ENCODE results near the gene DIPK1B.

DIPK1B gene

DNA sequence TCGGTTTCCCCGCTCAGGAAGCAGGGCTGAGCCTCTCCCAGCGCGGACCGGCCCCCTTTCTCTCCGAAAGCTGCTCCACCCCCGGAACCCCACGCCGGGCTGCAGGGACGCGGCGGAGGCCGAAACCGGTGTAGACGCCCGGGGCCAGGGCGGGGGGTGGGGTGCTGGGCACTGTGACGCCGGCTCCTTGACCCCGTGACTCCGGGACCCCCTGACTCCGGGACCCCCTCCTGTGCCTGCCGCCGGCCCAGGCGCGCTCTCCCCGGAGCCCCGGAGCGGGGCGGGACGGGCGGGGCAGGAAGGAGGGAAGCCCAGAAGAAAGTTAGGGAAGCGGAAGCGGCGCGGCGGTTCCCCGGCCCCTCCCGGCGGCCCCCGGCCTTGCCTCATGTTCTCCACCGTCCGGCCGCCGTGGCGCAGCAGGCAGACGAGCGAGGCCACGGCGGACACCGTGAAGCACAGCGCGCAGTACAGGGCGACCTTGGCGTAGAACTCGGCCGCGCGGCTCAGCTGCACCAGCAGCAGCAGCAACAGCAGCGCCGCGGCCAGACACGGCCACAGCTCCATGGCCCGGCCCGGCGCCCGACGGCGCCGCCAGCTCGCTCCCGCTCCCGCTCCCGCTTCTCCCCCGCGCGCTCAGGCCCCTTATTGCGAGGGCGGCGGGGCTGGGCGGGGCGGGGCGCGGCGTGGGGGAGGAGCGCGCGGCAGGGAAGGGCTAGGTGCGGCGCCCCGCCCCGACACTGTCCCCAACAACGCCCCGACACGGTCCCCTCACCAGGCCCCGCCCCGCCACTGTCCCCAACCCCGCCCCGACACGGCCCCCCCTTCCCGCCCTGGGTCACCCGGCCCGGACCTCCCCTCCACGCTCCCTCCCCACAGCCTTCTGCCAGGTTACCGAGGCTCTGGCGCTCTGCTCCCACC, 25.3 kb upstream of the DIPK1B start, which contains the start of gene AGPAT2:
AGPAT2 (minus strand) TSS at position 664 of the 918 bp plus-strand sequence; CDS start at position 564, 100 bp downstream.
- DNase-seq (ENCODE audit: low spot score): no peak

DNA sequence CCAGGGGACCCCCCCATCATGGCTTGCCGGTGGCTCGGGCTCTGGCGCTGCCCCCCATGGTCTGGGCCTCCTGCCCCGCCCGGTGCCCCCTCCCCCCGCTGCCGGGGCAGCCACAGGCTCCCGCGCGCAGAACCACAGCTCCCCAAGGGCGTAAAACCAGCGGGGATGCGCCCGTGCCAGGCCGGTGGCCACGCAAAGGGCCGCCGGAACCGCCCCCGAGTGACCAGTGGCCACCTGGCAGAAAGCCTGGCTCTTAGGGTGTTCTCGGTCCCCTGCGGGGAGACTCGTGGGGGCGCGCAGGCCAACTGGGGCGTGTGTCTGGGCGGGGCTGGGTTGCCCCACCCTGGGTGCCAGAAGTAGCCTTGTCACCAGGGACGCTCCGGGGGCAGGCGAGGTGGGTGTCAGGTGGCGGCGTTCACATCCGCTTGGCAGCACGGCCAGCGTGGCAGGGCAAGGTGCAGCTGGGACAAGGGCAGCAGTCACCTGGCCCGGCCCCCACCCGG, 24.6 kb upstream of the DIPK1B start:
- DNase-seq (ENCODE audit: low spot score): no peak

DNA sequence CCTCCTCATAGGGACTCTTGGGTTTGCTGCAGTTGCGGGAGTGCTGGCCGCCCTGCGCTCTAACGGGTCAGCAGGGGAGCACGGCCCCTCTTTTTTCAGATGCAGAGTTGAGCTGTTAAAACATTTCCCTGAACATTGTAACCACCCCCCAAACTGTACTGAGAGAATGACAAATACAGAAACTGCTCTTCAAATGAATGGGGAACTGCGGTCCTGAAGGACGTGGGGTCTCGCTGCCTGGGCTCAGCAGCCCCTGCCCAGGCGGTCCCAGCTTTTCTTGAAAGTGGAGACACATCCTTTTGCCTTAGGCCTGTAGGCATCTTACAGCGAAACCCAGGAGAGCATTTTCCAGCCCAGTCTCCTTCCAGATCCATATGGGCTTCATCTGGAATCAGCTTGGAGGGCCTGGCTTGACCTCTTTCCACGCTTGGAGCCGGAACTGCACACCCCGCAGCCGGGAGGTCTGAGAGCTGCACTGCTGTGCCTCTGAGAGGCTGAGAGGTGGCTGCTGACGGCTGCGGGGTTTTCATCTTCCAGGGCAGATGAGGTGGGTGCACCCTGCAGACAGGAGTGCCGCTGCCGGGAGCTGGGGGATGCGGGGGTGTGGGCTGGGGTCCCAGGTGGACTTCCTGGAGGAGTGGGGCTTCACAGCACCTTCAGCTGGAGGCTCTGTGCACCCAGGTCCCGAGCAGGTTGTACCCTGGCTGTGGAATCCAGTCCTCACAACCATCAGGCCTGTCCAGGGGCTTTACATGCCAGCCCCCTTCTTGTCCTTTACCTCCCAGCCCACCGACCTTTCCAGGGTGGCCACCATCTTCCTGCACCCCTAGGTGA, 23.9 kb upstream of the DIPK1B start:
- no peak for DNase-seq (ENCODE audit: low spot score)

DNA sequence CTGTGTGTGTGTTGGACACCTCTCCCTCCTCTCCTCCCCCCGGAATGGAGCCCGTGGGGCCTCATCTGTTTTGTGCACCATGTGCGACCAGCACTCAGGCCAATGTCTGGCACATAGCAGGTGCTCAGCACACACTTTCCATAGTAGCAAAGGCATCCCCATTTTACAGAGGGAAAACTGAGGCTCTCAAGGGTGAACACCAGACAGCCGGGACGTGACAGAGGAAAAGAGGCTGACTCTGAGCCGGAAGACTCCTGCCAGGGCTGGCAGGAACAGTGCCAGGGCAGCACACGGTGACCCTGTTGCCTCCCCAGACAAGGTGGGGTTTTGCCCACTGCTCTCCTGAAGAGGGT, 23.3 kb upstream of the DIPK1B start:
- DNase-seq (ENCODE audit: low spot score): no peak

DNA sequence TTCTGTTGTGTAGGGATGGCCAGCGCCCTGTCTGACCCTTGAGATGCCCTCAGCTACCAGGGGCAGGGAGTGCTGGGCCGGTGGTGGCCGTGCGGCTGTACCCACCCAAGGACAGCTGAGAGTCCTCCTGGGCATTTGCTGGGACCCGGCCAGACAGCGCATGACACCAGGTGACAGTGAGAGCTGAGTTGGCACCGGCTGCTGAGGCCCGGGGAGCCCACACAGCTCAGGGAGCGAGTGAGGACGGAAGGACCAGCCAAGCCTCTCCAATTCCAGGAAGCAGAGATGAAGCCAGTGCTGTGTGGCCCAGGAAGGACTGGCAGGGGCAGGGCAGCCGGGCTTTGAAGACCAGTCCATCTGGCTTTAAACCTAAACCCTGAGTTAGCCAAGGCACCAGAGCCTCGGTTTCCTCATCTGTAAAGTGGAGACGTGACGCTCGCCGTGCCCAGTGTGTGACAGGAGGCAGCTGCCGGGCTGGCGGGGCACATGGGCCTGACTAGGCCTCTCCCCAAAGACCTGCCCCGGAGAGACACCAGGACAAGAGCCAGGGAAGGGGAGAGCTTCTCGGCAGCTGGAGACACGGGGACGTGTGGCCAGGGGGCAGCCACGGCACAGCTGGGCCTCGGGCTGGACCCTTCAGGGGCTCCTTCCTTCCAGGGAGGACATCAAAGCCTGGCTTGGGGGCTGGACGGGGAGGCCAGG, 22.1 kb upstream of the DIPK1B start:
- DNase-seq (ENCODE audit: low spot score): no peak

DNA sequence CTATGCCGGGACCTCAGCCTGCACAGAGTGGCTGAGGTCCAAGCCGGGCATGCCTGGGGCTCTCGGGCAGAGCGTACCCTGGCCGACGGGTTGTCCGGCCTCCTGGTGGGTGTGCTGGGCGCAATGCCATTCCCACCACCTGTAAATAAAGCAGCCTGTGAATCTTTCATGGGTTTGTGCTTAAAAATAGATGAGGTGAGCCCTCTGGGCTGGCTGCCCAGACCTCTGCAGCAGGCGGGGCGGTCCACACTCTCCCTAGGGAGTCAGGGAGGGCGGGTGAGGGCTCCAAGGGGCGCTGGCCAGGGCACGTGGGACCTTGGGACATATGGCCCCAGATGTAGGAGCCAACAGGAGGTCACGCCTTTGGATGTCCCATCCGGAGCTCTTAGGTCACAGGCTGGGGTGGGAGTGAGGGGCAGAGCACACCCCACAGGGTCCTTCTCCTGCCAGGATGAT, 21.5 kb upstream of the DIPK1B start:
- no peak for DNase-seq (ENCODE audit: low spot score)

DNA sequence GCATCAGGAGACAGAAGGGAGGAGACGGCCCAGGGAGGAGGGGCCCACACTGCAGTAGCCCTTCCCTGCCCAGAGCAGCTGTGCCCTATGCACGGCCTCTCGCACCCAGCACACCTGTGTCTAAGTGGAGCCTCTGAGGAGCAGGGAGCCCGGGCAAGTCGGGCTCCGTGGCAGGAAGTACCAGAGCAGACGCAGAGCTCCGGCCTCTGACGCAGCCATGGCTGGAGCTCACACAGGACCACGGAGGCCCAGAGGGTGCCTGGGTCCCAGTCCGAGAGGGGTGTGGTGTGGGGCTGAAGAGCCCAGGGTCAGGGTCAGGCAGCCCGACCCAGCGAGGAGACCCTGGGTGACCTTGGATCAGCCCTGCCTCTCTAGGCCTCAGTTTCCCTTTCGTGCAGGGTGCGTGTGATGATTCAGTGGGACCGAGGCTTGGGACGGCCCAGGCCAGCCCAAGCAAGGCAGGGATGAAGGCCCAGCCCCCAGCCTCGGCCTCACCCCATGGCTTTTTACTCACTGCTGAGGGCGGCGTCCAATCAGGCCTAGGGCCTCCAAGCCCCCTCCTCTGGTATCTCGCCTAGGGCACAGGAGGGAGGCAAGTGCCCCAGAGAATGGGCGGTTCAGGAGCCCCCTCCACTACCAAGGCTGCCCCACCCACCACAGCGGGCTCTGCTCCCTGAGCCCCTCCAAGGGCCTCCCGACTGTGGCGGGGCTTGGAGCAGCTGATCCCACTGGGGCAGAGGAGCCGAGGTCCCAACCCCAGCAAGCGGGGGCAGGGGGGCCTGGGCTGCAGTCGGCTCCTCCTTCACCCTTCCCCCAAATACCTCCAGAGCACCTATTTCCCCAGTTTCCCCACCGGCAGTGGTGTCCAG, 20.8 kb upstream of the DIPK1B start:
- DNase-seq (ENCODE audit: low spot score): no peak

DNA sequence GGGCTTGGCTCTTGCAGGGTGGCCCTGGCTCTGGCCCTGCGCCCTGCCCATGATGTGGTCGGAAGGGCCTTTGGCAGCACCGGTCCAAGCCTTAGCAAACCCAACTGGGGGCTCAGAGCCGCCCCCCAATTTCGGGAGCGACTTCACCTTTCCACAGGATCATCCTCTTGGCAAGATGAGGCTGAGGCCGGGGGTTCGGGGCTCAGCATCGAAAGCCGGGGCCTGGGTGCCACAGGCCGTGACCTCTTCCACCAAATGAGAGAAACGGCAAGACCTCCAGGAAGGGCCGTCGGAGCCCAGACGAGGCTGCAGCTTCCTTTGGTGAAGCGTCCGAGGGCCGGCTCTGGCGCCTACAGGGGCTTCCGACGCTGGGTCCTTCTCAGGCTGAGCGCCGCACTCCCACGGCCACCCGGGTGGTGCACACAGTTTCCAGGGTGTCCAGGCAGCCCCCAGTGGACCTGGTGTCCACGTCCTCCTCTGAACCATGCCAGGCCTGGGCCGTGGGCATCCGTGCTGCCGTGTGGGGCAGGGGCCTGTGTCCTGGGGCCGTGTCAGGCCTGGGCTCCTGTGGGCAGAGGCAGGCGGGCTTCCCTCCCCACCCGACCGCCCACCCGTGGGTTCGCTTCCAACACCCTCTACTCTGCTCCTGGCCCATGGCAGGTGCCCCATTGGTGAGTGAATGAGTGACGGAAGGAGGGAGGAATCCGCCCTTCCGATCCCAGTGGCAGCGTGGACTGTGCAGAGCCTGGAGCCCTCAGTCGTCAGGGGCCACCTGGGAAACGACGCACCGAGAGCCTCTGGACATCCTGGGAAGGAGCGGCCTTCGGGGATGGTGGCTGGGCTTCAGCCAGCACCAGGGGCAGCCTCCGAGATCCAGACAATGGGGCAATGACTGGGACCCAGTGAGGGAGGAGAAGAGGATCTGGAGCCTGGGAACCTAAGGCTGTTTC, 19.9 kb upstream of the DIPK1B start:
- no peak for DNase-seq (ENCODE audit: low spot score)

DNA sequence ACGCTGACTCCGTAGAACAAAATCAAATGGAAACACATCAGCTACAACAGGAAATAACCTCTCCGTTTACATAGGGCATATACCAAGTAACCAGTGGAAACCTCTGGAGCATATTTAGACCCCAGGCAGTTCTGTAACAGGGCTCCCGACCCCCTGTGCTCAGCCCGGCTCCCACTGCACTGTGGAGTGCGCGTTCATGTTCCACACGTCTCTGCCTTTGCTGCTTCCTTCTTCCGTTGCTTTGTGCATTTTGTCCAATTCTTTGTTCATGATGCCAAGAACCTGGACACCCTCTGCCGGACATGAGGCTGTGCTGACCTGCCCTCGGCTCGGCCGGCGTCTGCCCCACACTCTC, 19.3 kb upstream of the DIPK1B start:
- DNase-seq (ENCODE audit: low spot score): no peak

DNA sequence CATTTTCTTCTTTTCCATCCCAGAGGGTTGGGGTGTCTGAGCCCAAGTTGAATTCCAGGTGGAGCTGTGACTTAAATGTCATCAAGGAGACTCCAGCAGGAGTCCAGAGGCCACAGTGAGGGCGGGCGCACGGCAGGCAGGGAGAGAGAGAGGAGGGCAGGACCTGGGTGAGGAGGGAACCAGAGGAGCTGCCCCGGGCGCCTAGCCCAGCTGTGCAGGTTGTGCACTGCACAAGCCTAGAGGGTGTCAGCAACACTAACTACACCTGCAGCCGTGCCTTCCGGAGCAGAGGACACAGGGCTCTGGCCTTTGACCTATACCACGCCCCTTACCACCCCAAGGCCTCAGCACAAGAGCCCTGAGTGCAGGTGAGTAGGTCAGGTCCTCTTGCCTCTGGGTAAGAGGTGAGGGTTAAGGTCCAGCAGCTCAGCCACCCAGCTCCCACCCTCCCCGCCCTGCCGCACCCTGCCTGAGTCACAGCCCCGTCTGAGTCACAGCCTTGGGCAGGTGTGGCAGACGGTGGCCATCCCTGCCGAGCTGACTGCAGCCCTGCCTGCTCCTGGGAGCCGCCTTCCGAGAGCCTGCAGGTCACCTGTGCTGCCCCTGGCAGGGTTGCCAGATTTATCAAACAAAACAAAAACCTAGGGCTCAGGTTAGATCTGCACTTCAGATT, 18.7 kb upstream of the DIPK1B start:
- no peak for DNase-seq (ENCODE audit: low spot score)

DNA sequence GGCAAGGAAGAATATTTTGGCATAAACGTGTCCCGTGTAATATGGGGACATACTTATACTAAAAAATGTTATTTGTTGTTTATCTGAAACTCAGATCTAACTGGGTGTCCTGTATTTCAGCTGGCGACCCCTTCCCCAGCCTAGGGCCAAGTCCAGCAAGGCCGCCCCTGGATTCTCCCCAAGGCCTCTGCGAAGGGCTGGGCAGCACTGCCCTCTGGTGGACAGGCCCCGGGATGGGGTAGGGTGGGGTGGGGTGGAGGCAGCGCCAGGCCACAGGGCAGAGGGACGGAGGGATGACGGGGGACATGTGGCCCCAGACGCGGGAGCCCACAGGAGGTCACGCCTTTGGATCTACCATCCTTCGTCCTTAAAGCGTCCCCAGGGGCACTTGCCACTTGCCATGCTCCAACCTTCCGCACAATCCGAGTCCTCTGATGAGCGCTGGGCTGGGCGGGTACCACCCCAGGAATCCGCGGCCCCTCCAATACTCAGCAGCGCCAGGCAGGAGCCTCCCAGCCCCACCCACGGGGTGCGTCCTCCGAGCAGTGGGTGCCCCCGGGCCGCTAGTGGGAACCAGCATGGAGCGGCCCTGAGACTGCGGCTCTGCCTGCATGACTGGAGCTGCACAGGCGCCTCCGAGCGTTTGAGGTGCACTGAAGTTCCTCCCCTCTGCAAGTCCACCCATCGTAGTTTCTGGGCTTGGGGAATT, 18.1 kb upstream of the DIPK1B start:
- DNase-seq (ENCODE audit: low spot score): no peak

DNA sequence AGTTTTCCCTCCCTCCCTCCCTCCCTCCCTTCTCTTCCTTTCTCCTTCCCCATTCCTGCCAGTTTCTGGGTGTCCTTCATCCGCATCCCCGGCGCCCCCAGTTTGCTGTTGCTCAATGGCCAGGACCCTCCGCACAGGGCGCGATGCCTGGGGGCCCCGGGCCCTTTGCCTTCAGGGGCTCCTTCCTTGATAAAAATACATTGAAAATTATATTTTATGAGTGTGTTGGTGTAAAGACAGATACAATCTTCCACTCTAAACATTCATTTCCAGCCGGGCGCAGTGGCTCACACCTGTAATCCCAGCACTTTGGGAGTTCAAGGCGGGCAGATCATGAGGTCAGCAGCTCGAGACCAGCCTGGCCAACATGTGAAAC, 17.5 kb upstream of the DIPK1B start:
- DNase-seq (ENCODE audit: low spot score): no peak

DNA sequence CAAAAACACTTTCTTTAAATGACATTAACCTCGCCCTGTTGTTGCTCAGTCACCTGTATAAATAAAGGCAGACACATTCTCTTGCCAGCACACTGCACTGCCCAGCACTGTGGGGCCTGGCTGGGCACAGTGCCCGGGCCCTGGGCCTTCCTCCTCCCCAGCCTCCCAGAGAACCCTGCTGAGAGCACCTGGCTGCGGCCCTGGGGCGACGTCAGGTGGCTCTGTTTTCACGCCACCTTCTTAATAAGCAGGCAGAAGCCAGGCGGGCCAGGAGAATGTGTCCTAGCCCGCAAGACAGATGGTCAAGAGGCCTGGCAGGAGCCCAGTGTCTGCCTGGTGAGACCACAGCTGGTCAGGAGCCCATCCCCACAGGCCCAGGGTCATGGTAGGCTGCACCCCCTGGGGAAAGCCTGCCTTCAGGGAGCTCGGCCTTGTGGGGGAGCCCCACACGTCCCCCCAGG, 16.9 kb upstream of the DIPK1B start:
- no peak for DNase-seq (ENCODE audit: low spot score)

DNA sequence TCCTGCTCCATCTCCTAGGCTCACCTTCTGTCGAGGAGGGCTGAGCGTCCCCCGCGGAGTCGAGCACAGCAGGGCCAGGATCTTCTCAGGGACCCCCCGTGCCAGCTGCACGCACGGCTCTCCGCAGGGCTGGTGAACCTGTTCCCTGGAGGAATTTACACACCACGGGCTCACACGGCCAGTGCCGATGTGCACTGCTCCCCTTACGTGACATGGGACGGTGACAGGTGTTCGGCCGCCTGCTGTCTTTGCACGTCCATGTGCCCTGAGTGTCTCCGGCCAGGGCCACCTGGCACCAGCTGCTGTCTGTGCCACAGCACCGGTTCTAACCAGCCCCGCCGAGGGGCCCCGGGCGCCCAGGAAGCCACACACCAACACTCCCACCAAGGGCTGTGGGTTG, 16.4 kb upstream of the DIPK1B start:
- no peak for DNase-seq (ENCODE audit: low spot score)

DNA sequence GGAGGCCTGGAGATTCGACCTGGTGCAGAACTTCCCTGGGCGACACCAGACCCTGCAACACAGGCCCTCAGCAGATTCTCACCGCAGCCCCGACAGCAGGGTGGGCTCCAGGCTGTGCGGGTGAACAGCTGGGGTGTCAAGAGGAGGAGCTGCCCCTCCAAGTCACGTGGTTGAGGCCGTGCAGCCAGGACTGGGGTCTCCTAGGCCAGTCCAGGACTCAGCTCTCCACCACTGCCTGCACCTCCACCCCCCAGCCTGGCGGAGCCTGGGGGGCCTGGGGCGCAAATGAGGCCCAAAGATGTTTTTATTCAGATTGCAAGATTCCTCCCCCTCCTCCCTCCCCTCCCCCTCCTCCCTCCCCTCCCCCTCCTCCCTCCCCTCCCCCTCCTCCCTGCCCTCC, 15.9 kb upstream of the DIPK1B start:
- no peak for DNase-seq (ENCODE audit: low spot score)

DNA sequence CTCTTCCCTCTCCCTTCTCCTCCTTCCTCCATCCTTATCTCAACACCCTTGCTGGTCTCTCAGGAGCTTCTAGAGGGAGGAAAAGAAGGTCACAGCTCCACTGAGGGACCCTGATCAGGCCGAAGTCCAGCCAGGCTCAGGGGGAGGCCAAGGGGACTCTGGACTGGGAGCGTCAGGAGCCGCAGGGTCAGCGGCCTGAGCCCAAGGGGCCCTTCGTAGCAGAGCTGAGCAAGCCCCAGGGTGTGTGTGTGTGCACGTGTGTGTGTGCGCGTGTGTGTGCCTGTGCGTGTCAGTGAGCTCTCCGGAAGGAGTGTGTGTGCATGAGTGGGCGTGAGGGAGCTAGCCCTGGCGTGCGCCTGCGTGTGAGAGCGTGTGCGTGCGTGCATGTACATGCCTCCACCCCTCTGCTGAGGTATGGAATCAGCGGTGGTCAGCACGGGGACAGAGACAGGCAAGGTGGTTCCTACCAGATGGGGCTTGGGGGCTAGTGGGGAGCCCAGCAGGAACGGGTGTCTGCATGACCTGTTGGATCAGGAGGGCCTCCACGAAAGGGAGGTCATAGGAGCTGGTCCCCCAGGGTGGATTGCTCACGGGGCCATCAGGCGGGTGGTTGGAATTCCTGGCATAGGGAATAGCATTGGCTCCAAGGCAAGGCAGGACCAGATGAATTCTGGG, 15.1 kb upstream of the DIPK1B start:
- DNase-seq (ENCODE audit: low spot score): no peak

DNA sequence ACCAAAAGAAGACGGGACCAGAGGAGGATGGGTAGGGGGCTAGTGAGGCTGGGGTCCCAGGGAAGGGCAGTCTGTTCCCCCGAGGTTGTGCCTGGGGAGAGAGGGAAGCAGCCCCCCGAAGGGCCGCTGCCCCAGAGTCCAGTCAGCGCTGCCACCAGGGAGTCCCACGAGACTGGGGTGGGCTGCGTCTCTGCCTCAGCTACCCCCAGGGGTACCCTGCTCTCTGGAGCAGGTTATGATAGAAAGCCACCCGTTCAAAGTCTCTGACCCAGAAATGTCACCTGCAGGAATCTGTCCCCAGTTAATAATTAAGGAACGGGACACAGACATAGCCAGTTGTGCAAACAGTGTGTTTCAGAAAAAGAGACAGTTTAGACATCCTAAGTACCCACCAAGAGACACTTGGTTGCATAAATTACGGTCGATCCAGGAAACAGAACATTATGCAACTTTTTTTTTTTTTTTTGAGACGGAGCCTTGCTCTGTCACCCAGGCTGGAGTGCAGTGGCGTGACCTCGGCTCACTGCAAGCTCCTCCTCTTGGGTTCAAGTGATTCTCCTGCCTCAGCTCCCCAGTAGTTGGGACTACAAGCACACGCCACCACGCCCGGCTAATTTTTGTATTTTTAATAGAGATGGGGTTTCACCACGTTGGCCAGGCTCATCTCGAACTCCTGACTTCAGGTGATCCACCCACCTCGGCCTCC, 14.4 kb upstream of the DIPK1B start:
- DNase-seq (ENCODE audit: low spot score): no peak
